ENCODE data around the gene CTRL.

Gene CTRL

GRCh38 chr16:67886387-67886786 lies 45.3 kb downstream of the CTRL start:
- TF ChIP-seq ZNF274 (IDR thresholded peaks at IDR 0.05; ENCODE audit: low read depth, low read length) = no peak
- no peak overlapping the region for H3K4me3 ChIP-seq (ENCODE audit: low read length)

DNA sequence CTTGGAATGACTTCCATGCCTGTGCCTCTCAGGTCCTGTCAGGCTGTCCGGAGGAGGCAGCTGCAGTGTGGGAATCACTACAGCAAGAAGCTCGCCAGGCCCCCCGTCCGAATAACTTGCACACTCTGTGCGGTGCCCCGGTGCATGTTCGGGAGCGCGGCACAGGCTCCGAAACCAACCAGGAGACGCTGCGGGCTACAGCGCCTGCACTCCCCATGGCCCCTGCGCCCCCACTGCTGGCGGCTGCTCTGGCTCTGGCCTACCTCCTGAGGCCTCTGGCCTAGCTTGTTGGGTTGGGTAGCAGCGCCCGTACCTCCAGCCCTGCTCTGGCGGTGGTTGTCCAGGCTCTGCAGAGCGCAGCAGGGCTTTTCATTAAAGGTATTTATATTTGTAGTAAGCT lies 45.7 kb downstream of the CTRL start:
- H3K4me3 ChIP-seq (ENCODE audit: low read length) = no peak overlapping the region
- no peak for TF ChIP-seq ZNF274 (IDR thresholded peaks at IDR 0.05; ENCODE audit: low read depth, low read length)

- no peak overlapping the region for H3K4me3 ChIP-seq (ENCODE audit: low read length)
- TF ChIP-seq ZNF274 (IDR thresholded peaks at IDR 0.05; ENCODE audit: low read depth, low read length) = no peak
Observed at GRCh38 chr16:67885545-67885944, 46.1 kb downstream of the CTRL start.

- no peak for TF ChIP-seq ZNF274 (IDR thresholded peaks at IDR 0.05; ENCODE audit: low read depth, low read length)
- no peak within 1 kb of the TSS for H3K4me3 ChIP-seq (ENCODE audit: low read length)
Observed at GRCh38 chr16:67884684-67885083, 47.0 kb downstream of the CTRL start, which contains the start of gene NRN1L. Gene NRN1L (plus strand): TSS chr16:67884885. CDS start chr16:67884904, 19 bp downstream.

DNA sequence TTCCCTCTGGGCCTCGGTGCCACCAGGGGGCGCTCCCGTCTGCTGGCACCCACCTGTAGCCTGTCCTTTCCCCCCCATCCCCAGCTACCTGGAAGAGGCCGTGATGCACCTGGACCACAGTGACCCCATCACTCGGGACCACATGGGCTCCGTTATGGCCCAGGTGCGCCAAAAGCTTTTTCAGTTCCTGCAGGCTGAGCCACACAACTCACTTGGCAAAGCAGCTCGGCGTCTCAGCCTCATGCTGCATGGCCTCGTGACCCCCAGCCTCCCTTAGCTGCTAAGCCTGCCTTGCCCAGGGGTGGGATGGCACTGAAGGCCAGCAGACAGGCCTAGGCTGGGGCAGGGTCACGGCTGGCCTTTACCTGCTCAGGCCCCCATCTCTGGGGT lies 47.8 kb downstream of the CTRL start:
- no peak for TF ChIP-seq ZNF274 (IDR thresholded peaks at IDR 0.05; ENCODE audit: low read depth, low read length)
- no peak overlapping the region for H3K4me3 ChIP-seq (ENCODE audit: low read length)

GRCh38 chr16:67883146-67883871 lies 48.4 kb downstream of the CTRL start:
- no peak overlapping the region for H3K4me3 ChIP-seq (ENCODE audit: low read length)
- no peak for TF ChIP-seq ZNF274 (IDR thresholded peaks at IDR 0.05; ENCODE audit: low read depth, low read length)

DNA sequence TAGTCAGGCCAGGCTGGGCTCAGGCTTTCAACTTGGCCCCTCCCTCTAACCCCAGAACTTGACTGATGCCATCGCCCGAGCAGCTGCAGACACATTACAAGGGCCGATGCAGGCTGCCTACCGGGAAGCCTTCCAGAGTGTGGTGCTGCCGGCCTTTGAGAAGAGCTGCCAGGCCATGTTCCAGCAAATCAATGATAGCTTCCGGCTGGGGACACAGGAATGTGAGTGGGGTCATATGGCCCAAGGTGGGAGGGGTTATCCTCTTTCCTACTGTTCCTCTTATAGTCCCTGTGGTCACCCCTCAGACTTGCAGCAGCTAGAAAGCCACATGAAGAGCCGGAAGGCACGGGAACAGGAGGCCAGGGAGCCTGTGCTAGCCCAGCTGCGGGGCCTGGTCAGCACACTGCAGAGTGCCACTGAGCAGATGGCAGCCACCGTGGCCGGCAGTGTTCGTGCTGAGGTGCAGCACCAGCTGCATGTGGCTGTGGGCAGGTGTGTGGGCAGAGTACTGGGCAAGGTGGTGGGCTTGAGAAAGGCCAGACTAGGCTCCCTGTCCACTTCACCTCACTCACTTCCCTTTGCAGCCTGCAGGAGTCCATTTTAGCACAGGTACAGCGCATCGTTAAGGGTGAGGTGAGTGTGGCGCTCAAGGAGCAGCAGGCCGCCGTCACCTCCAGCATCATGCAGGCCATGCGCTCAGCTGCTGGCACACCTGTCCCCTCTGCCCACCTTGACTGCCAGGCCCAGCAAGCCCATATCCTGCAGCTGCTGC lies 49.1 kb downstream of the CTRL start:
- H3K4me3 ChIP-seq (ENCODE audit: low read length) = no peak overlapping the region
- no peak for TF ChIP-seq ZNF274 (IDR thresholded peaks at IDR 0.05; ENCODE audit: low read depth, low read length)

DNA sequence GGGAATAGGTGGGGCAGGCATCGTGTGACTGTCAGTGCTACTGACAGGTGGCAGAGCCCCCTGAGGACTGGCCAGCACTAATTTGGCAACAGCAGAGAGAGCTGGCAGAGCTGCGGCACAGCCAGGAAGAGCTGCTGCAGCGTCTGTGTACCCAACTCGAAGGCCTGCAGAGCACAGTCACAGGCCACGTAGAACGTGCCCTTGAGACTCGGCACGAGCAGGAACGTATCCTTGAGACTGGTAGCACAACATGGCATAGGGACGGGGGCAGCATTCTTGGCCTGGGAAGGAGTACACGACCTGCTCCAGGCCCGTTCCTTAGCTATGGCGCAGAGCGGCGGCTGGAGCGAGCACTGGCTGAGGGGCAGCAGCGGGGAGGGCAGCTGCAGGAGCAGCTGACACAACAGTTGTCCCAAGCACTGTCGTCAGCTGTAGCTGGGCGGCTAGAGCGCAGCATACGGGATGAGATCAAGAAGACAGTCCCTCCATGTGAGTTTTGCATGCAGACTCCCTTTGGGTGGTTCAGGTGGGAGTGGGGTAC lies 50.0 kb downstream of the CTRL start:
- H3K4me3 ChIP-seq (ENCODE audit: low read length) = no peak overlapping the region

GRCh38 chr16:67880584-67880983 lies 51.1 kb downstream of the CTRL start:
- no peak overlapping the region for H3K4me3 ChIP-seq (ENCODE audit: low read length)
- no peak for TF ChIP-seq ZNF274 (IDR thresholded peaks at IDR 0.05; ENCODE audit: low read depth, low read length)

More for the DNA sequence above, 50.0 kb downstream of the CTRL start:
- no peak for TF ChIP-seq ZNF274 (IDR thresholded peaks at IDR 0.05; ENCODE audit: low read depth, low read length)

GRCh38 chr16:67879936-67880335 lies 51.7 kb downstream of the CTRL start:
- no peak for TF ChIP-seq ZNF274 (IDR thresholded peaks at IDR 0.05; ENCODE audit: low read depth, low read length)
- no peak overlapping the region for H3K4me3 ChIP-seq (ENCODE audit: low read length)
